Naive thymus-derived CD4-positive, alpha-beta T cell (primary cell): ENCODE data around the gene HOXC11. TPM values are rescaled to one million over a fixed set of nuclear protein-coding genes. Genes with fewer than 3 reads are reported as not detected.
A peak's percentile ranks its signal among the peaks of the same experiment; 100 is the strongest.

Source experiments
- ATAC-seq: fragments of 150-1000 bp; cut with Tn5 transposase; 2 replicates; pipeline ENCODE4 v1.10.0; 2021; ENCODE audit warnings: mild to moderate bottlenecking, moderate library complexity
- CTCF ChIA-PET: fragments of 350-600 bp; sonication (Branson Sonifier 250); formaldehyde crosslinking; loops from one replicate; lab custom pipeline; 2021; ENCODE audit warnings: antibody characterized with exemption; lab: Charles Lee
- POLR2A ChIA-PET: fragments of 350-600 bp; sonication (Branson Sonifier 250); formaldehyde crosslinking; loops from one replicate; lab custom pipeline; 2021; ENCODE audit warnings: antibody characterized with exemption, inconsistent platforms; lab: Charles Lee
- DNase-seq, 9 donors: peaks; one replicate each; pipeline versions ENCODE4 v3.0.0 to v3.0.0-alpha.2; 2020 to 2022; ENCODE audit warnings: mixed read lengths in 1 of 9
- H3K27ac ChIP-seq: one replicate; pipeline ENCODE4 v1.7.0; 2013; ENCODE audit warnings: mild to moderate bottlenecking, low read depth, low read length, moderate library complexity
- H3K27me3 ChIP-seq, 2 donors: one replicate each; pipeline ENCODE4 v1.7.0; 2013; ENCODE audit warnings: low read length in 2 of 2, mild to moderate bottlenecking in 2 of 2, moderate library complexity in 2 of 2; ENCODE audit not compliant: control insufficient read depth in 2 of 2, insufficient read depth in 2 of 2
- H3K36me3 ChIP-seq, 3 experiments: 1 replicate in 2 of 3; 2 replicates in 1 of 3; pipeline ENCODE4 v1.7.0; 2013; ENCODE audit warnings: low read length in 3 of 3, mild to moderate bottlenecking in 3 of 3, moderate library complexity in 1 of 3; ENCODE audit not compliant: insufficient read depth in 3 of 3, control insufficient read depth in 2 of 3
- H3K4me1 ChIP-seq, 2 donors: one replicate each; pipeline ENCODE4 v1.7.0; 2013; ENCODE audit warnings: low read length in 2 of 2, mild to moderate bottlenecking in 2 of 2, moderate library complexity in 1 of 2; ENCODE audit not compliant: control insufficient read depth in 2 of 2, insufficient read depth in 2 of 2
- H3K4me3 ChIP-seq: 2 replicates; pipeline ENCODE4 v1.7.0; 2013; ENCODE audit warnings: mild to moderate bottlenecking, low read length
- H3K9me3 ChIP-seq, 3 experiments: 1 replicate in 2 of 3; 2 replicates in 1 of 3; pipeline ENCODE4 v1.7.0; 2013; ENCODE audit warnings: low read length in 3 of 3; ENCODE audit not compliant: control insufficient read depth in 2 of 3
- H3K27ac Mint-ChIP-seq, 9 donors: one replicate each; pipeline ENCODE4 v1.8.0; 2020 to 2022; ENCODE audit warnings: mixed read lengths in 9 of 9, mild to moderate bottlenecking in 8 of 9, moderate library complexity in 5 of 9, inconsistent platforms in 2 of 9
- H3K27me3 Mint-ChIP-seq, 5 donors: one replicate each; pipeline ENCODE4 v1.8.0; 2021 to 2022; ENCODE audit warnings: mixed read lengths in 5 of 5, mild to moderate bottlenecking in 1 of 5
- H3K36me3 Mint-ChIP-seq, 5 donors: one replicate each; pipeline ENCODE4 v1.8.0; 2020 to 2022; ENCODE audit warnings: mixed read lengths in 5 of 5, mild to moderate bottlenecking in 3 of 5, inconsistent platforms in 1 of 5
- H3K4me1 Mint-ChIP-seq, 7 donors: one replicate each; pipeline ENCODE4 v1.8.0; 2020 to 2022; ENCODE audit warnings: mixed read lengths in 7 of 7, mild to moderate bottlenecking in 3 of 7, inconsistent platforms in 1 of 7
- H3K4me3 Mint-ChIP-seq, 10 donors: one replicate each; pipeline ENCODE4 v1.8.0; 2020 to 2022; ENCODE audit warnings: mild to moderate bottlenecking in 10 of 10, mixed read lengths in 10 of 10, moderate library complexity in 6 of 10, inconsistent platforms in 2 of 10
- H3K9me3 Mint-ChIP-seq, 11 donors: one replicate each; pipeline ENCODE4 v1.8.0; 2020 to 2022; ENCODE audit warnings: mixed read lengths in 11 of 11, mild to moderate bottlenecking in 4 of 11, inconsistent platforms in 1 of 11, moderate library complexity in 1 of 11
- intact Hi-C, 2 donors: fragments of 100-400 bp; cut with micrococcal nuclease; formaldehyde crosslinking; loops; one replicate each; pipeline ENCODE4 v1.15.1; 2023
- polyA plus RNA-seq, 2 donors: library from polyadenylated mRNA; unstranded; fragments of 300-500 nt; fragmentation: Illumina TruSeq; gene quantifications; one replicate each; pipeline ENCODE4 v1.2.3, GENCODE V29; 2021
- total RNA-seq, 6 experiments: library from RNA in 5 of 6; stranded (reverse) in 5 of 6; gene quantifications; 1 replicate in 5 of 6; 2 replicates in 1 of 6; pipeline ENCODE4 v1.2.3 and lab custom pipeline; 2021 to 2026

Gene HOXC11
- total and polyA plus RNA-seq, 7 experiments from 2014 or later = not detected

DNA sequence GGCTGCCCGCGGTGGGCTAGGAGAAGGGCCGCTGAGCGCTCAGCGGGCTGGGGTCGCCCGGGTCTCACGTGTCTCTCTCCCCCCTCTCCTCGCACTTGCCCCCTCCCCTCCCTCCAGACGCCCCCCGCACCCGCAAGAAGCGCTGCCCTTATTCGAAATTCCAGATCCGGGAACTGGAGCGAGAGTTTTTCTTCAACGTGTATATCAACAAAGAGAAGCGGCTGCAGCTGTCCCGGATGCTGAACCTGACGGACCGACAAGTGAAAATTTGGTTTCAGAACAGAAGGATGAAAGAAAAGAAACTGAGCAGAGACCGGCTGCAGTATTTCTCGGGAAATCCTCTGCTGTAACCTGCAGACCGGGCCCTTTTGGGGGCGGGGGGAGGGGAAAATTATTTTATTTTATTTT is 2.1 kb downstream of the HOXC11 start:
- Histone ChIP-seq H3K36me3 (no peaks in the 10 kb centered on the region), H3K4me1 (peaks cover 10 to 22% of the 10 kb centered on the region in 2 donors), H3K27ac (no peak overlapping the region), H3K27me3 (peaks cover 44 to 85% of the 10 kb centered on the region in 2 donors), H3K4me3 (no peak overlapping the region), H3K9me3 (no peaks in the 10 kb centered on the region)
- no peak for ATAC-seq
- POLR2A ChIA-PET = no interaction called here
- Mint-ChIP-seq H3K27ac (peak overlapping the region in 1 of 9 donors; percentile 65), H3K4me1 (peaks cover 0 to 25% (median 24%) of the 10 kb centered on the region in 7 donors), H3K27me3 (peaks cover 86 to 94% (median 90%) of the 10 kb centered on the region in 5 donors), H3K4me3 (peak overlapping the region in 9 of 10 donors; percentile 66 to 85 (median 72)), H3K36me3 (peaks cover 0 to 10% (median 0%) of the 10 kb centered on the region in 5 donors), H3K9me3 (peaks cover 0 to 35% (median 13%) of the 10 kb centered on the region in 11 donors)
- CTCF ChIA-PET = no interaction called here
- intact Hi-C loops = no loop called here
- no peak for DNase-seq

DNA sequence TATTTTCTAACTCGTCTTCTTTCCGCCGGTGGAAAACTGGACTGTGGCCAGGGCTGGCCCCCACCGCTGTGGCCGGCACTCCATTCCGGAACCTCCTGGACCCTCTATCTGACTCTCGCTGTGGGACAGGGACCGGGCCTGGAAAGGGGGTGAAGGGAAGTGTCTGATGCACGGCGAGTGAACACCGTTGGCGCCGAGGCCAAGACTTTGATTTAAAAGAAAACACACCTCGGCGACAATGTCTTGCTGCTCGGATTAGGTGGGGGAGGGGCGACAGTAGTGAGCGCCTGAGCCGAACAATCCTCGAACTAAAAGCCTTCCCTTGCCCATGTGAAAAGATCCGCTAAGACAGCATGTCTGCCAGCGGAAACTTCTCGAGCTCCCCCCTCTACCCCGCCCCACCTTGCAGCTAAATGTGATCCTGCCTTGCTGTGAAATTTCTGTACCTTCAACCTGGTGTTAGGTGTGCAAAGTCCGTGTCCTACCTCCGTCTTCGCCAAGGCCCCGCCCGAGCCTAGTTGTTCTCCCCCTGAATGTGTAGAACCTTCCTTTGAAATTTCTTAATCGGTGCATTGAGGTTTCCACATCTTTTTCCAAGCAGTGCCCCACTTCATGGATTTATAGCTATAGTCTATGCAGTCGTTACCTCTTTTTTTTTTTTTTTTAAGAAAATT is 2.7 kb downstream of the HOXC11 start:
- DNase-seq (no peak), ATAC-seq (no peak)
- H3K27ac Mint-ChIP-seq = peak overlapping the region in 3 of 9 donors; percentile 28 to 85 (median 65)
- ChIA-PET POLR2A (interaction anchor here (2.6 kb wide), 1 partner anchor 12 kb away, joined by 6 read pairs; no protein-coding TSS in a partner anchor), CTCF (no interaction called here)
- peaks cover 86 to 94% (median 90%) of the 10 kb centered on the region in 5 donors for H3K27me3 Mint-ChIP-seq
- intact Hi-C loops = no loop called here
- H3K27me3 ChIP-seq = peaks cover 47 to 90% of the 10 kb centered on the region in 2 donors
- H3K9me3 Mint-ChIP-seq = peaks cover 0 to 35% (median 13%) of the 10 kb centered on the region in 11 donors
- no peaks in the 10 kb centered on the region for H3K36me3 ChIP-seq
- H3K36me3 Mint-ChIP-seq = peaks cover 0 to 10% (median 0%) of the 10 kb centered on the region in 5 donors
- H3K4me1 ChIP-seq = peaks cover 10 to 22% of the 10 kb centered on the region in 2 donors
- no peak overlapping the region for H3K27ac ChIP-seq
- H3K9me3 ChIP-seq = no peaks in the 10 kb centered on the region
- no peak overlapping the region for H3K4me3 ChIP-seq
- H3K4me3 Mint-ChIP-seq = peak overlapping the region; percentile 66 to 85 (median 72)
- peaks cover 0 to 30% (median 24%) of the 10 kb centered on the region in 7 donors for H3K4me1 Mint-ChIP-seq

DNA sequence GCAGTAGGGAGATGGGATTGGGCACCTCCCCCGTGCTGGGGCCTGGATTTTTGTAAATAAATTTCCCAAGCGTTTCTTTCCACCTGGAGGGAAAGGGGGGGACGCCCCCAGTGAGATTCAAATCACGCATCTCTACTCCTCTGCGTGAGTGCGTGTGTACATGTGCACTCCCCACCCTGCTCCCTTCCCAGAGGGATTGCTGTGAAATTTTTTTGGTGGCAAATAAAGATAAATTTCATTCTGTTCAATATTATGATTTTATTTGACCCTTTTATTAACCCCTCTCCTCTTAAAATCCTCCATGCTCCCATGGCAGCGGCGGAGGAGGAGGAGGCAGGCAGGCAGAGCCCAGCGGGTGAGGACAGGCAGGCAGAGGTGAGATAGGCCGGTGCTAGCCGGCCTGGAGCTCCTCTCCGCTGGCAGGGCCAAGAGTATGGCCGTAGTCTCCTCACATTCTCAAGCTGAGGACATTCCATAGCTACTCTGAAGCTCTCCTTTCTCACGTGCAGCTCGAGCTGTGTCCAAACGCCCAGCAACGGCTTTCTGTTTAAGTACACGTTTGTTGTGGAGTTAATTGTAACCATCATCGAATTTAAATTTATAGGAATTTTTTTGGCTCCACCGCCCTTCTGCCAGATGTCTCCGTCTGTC is 3.4 kb downstream of the HOXC11 start:
- peak overlapping the region in 5 of 10 donors; percentile 12 to 72 (median 67) for H3K4me3 Mint-ChIP-seq
- peaks cover 0 to 35% (median 24%) of the 10 kb centered on the region in 7 donors for H3K4me1 Mint-ChIP-seq
- ChIA-PET POLR2A (interaction anchor here (1.3 to 2.6 kb wide), 2 partner anchors 10 to 11 kb away, joined by 4 to 6 read pairs; no protein-coding TSS in a partner anchor), CTCF (no interaction called here)
- peaks cover 0 to 10% (median 0%) of the 10 kb centered on the region in 5 donors for H3K36me3 Mint-ChIP-seq
- ATAC-seq (no peak), DNase-seq (no peak)
- H3K36me3 ChIP-seq = no peaks in the 10 kb centered on the region
- no peak overlapping the region for H3K27ac ChIP-seq
- H3K4me1 ChIP-seq = peaks cover 10 to 22% of the 10 kb centered on the region in 2 donors
- H3K27ac Mint-ChIP-seq = peak overlapping the region in 1 of 9 donors; percentile 38
- H3K9me3 ChIP-seq = no peaks in the 10 kb centered on the region
- intact Hi-C loops = no loop called here
- peaks cover 0 to 35% (median 13%) of the 10 kb centered on the region in 11 donors for H3K9me3 Mint-ChIP-seq
- H3K27me3 Mint-ChIP-seq = peaks cover 86 to 94% (median 90%) of the 10 kb centered on the region in 5 donors
- H3K27me3 ChIP-seq = peaks cover 46 to 90% of the 10 kb centered on the region in 2 donors
- H3K4me3 ChIP-seq = no peak overlapping the region

GRCh38 chr12:53976823-53977595 is 4.1 kb downstream of the HOXC11 start:
- Mint-ChIP-seq H3K4me1 (peaks cover 0 to 35% (median 24%) of the 10 kb centered on the region in 7 donors), H3K36me3 (peaks cover 0 to 10% (median 0%) of the 10 kb centered on the region in 5 donors), H3K27ac (peak overlapping the region in 2 of 9 donors; percentile 25 to 38), H3K9me3 (peaks cover 0 to 35% (median 13%) of the 10 kb centered on the region in 11 donors), H3K27me3 (peaks cover 86 to 94% (median 90%) of the 10 kb centered on the region in 5 donors), H3K4me3 (peak overlapping the region in 2 of 10 donors; percentile 67 to 72)
- intact Hi-C loops = no loop called here
- Histone ChIP-seq H3K36me3 (no peaks in the 10 kb centered on the region), H3K27ac (no peak overlapping the region), H3K9me3 (no peaks in the 10 kb centered on the region), H3K4me3 (no peak overlapping the region), H3K27me3 (peaks cover 38 to 90% of the 10 kb centered on the region in 2 donors), H3K4me1 (peaks cover 10 to 22% of the 10 kb centered on the region in 2 donors)
- ChIA-PET POLR2A (interaction anchor here (0.6 to 2.6 kb wide), 3 partner anchors 9 to 32 kb away, joined by 3 to 6 read pairs (median 4); partner anchors contain the start of gene HOXC8), CTCF (no interaction called here)
- no peak for ATAC-seq
- DNase-seq = no peak

- Histone ChIP-seq H3K9me3 (no peaks in the 10 kb centered on the region), H3K27ac (no peak overlapping the region), H3K36me3 (no peaks in the 10 kb centered on the region), H3K4me1 (peaks cover 10 to 22% of the 10 kb centered on the region in 2 donors), H3K27me3 (peaks cover 36 to 89% of the 10 kb centered on the region in 2 donors), H3K4me3 (no peak overlapping the region)
- H3K4me3 Mint-ChIP-seq = no peak overlapping the region
- peaks cover 0 to 7% (median 0%) of the 10 kb centered on the region in 5 donors for H3K36me3 Mint-ChIP-seq
- peaks cover 86 to 94% (median 88%) of the 10 kb centered on the region in 5 donors for H3K27me3 Mint-ChIP-seq
- no peak for ATAC-seq
- no peak for DNase-seq
- CTCF ChIA-PET = no interaction called here
- peaks cover 0 to 34% (median 9%) of the 10 kb centered on the region in 11 donors for H3K9me3 Mint-ChIP-seq
- peaks cover 0 to 33% (median 22%) of the 10 kb centered on the region in 7 donors for H3K4me1 Mint-ChIP-seq
- POLR2A ChIA-PET = interaction anchor here (2.6 kb wide), 1 partner anchor 9 kb away, joined by 6 read pairs; no protein-coding TSS in a partner anchor
- intact Hi-C loops = no loop called here
- H3K27ac Mint-ChIP-seq = no peak overlapping the region
Measured at GRCh38 chr12:53977596-53978445, 4.9 kb downstream of the HOXC11 start.
